GM23248 (cell line): Measurements from ENCODE around the gene FAM240B. TPM values are rescaled to one million over a fixed set of nuclear protein-coding genes. Genes with fewer than 3 reads are reported as not detected.

ENCODE experiments used
- DNase-seq: peaks from one replicate; pipeline ENCODE4 v3.0.0-alpha.2; 2015
- H2AFZ ChIP-seq: fragments of 200-600 bp; sonication (generic); 2 replicates; pipeline ENCODE4 v1.6.1; 2016; ENCODE audit warnings: antibody characterized with exemption
- H3F3A ChIP-seq: fragments of 200-600 bp; sonication (generic); 2 replicates; pipeline ENCODE4 v1.6.1; 2016; ENCODE audit warnings: mild to moderate bottlenecking, antibody characterized with exemption, mixed run types; ENCODE audit not compliant: insufficient read depth
- H3K27ac ChIP-seq: fragments of 200-600 bp; sonication (generic); 2 replicates; pipeline ENCODE4 v1.5.1; 2016; ENCODE audit warnings: mild to moderate bottlenecking
- H3K27me3 ChIP-seq: fragments of 200-600 bp; sonication (generic); replicated peaks from 2 replicates; pipeline ENCODE4 v1.6.1; 2016; ENCODE audit warnings: mild to moderate bottlenecking; ENCODE audit not compliant: insufficient read depth
- H3K36me3 ChIP-seq: fragments of 200-600 bp; sonication (generic); 2 replicates; pipeline ENCODE4 v1.6.1; 2016; ENCODE audit warnings: low read depth, mild to moderate bottlenecking
- H3K4me1 ChIP-seq: fragments of 200-600 bp; sonication (generic); 2 replicates; pipeline ENCODE4 v1.6.1; 2016; ENCODE audit warnings: mild to moderate bottlenecking; ENCODE audit not compliant: insufficient read depth
- H3K4me2 ChIP-seq: fragments of 200-600 bp; sonication (generic); one replicate; pipeline ENCODE4 v1.6.1; 2016; ENCODE audit warnings: mild to moderate bottlenecking; ENCODE audit not compliant: unreplicated experiment
- H3K4me3 ChIP-seq: fragments of 200-600 bp; sonication (generic); 2 replicates; pipeline ENCODE4 v1.5.1; 2016; ENCODE audit warnings: mild to moderate bottlenecking
- H3K79me2 ChIP-seq: fragments of 200-600 bp; sonication (generic); 2 replicates; pipeline ENCODE4 v1.6.1; 2016; ENCODE audit warnings: mild to moderate bottlenecking; ENCODE audit not compliant: insufficient read depth
- H3K9ac ChIP-seq: fragments of 200-600 bp; sonication (generic); 2 replicates; pipeline ENCODE4 v1.6.1; 2016; ENCODE audit warnings: mild to moderate bottlenecking
- H3K9me2 ChIP-seq: fragments of 200-600 bp; sonication (generic); 2 replicates; pipeline ENCODE4 v1.6.1; 2016; ENCODE audit warnings: mixed run types, mild to moderate bottlenecking, moderate library complexity; ENCODE audit not compliant: insufficient read depth
- H3K9me3 ChIP-seq: fragments of 200-600 bp; sonication (generic); one replicate; pipeline ENCODE4 v1.6.1; 2017; ENCODE audit warnings: low read depth
- H4K20me1 ChIP-seq: fragments of 200-600 bp; sonication (generic); 2 replicates; pipeline ENCODE4 v1.6.0; 2016; ENCODE audit not compliant: insufficient read depth
- EZH2 ChIP-seq: fragments of 200-600 bp; sonication (generic); IDR thresholded peaks from 2 replicates; pipeline ENCODE4 v1.6.1; 2018; ENCODE audit warnings: antibody characterized with exemption, mild to moderate bottlenecking; ENCODE audit not compliant: insufficient read depth, poor library complexity, severe bottlenecking
- EZH2phosphoT487 ChIP-seq: fragments of 200-600 bp; sonication (generic); IDR thresholded peaks from 2 replicates; pipeline ENCODE4 v1.6.1; 2018; ENCODE audit warnings: antibody characterized with exemption, moderate library complexity, mild to moderate bottlenecking, low read depth; ENCODE audit not compliant: insufficient read depth
- WGBS, 2 experiments: methylation state at CpG; one replicate each; pipeline ENCODE4 v1.1.6; 2015 to 2017; ENCODE audit warnings: low lambda C conversion rate in 2 of 2, low coverage in 1 of 2; ENCODE audit errors: missing lambda C conversion rate in 2 of 2; 5-methylcytosine and 5-hydroxymethylcytosine counted together
- in situ Hi-C: fragments of 300-500 bp; cut with MboI; formaldehyde crosslinking; loops from 2 replicates; pipeline ENCODE4 v1.15.0; 2020
- polyA plus RNA-seq: library from polyadenylated mRNA; unstranded; fragments of >200 nt; fragmentation: Nextera tagmentation; extraction: Ambion mirVana; gene quantifications from 2 replicates; pipeline ENCODE4 v1.2.1, GENCODE V29; 2016
- total RNA-seq: library from RNA; depleted of rRNA; stranded (reverse); fragments of >200 nt; shearing (Covaris generic); gene quantifications from 2 replicates; pipeline ENCODE4 v1.2.3, GENCODE V29; 2014

FAM240B gene
- total and polyA plus RNA-seq, 2 experiments from 2014 or later, result not detected

GRCh38 chr9:38687389-38687842, 32.5 kb downstream of the FAM240B start:
- Histone ChIP-seq H3K4me3 (no peak overlapping the region), H3K9me2 (no peaks in the 10 kb centered on the region), H3F3A (no peaks in the 10 kb centered on the region), H2AFZ (peak overlapping the region; percentile 29; the same call in 1 of the 2 replicates), H3K4me2 (no peak overlapping the region), H3K36me3 (no peaks in the 10 kb centered on the region), H3K4me1 (peaks cover 4% of the 10 kb centered on the region; the same call in 1 of the 2 replicates), H3K27ac (no peak overlapping the region), H3K79me2 (no peaks in the 10 kb centered on the region), H4K20me1 (no peaks in the 10 kb centered on the region), H3K9me3 (no peaks in the 10 kb centered on the region), H3K9ac (no peak overlapping the region), H3K27me3 (no peaks in the 10 kb centered on the region; the same call in 1 of the 2 replicates)
- no peak for DNase-seq
- TF ChIP-seq EZH2phosphoT487 (no peak), EZH2 (no peak)
- in situ Hi-C loops, result no loop called here
- WGBS, 2 experiments, result 35 to 44% methylated on average over 21 of the region's 21 CpGs

GRCh38 chr9:38686933-38687332, 33.0 kb downstream of the FAM240B start:
- in situ Hi-C loops, result no loop called here
- TF ChIP-seq EZH2phosphoT487 (no peak), EZH2 (no peak)
- Histone ChIP-seq H3K4me1 (peaks cover 9% of the 10 kb centered on the region; the same call in 1 of the 2 replicates), H3K27ac (no peak overlapping the region), H3F3A (0 out of 2 replicates have a peak, but pooled peaks cover 3% of the 10 kb centered on the region), H4K20me1 (no peaks in the 10 kb centered on the region), H3K4me3 (no peak overlapping the region), H3K27me3 (no peaks in the 10 kb centered on the region; the same call in 1 of the 2 replicates), H2AFZ (no peak overlapping the region), H3K9ac (no peak overlapping the region), H3K4me2 (no peak overlapping the region), H3K9me3 (no peaks in the 10 kb centered on the region), H3K36me3 (no peaks in the 10 kb centered on the region), H3K9me2 (no peaks in the 10 kb centered on the region), H3K79me2 (no peaks in the 10 kb centered on the region)
- no peak for DNase-seq
- WGBS, 2 experiments, result 25 to 28% methylated on average over 10 of the region's 10 CpGs

DNA sequence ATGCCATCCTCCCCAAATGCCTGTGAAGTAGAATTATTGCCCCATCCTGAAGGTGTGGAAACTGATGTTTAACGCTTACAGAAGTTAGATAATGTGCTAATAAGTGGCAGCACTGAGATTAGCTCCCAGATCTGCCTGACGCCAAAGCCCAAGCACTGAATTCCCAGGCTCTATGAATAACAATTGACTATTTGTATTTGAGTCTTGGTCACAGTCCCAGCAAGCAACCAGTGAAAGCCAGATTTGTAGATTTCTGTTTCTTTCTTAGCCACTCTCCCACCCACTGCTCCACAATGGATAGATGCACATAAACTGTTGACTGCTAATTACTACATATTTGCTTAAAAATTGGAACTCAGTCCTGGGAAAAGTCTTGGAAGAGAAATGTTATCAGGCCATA, 34.4 kb downstream of the FAM240B start:
- Histone ChIP-seq H3K27me3 (no peaks in the 10 kb centered on the region), H3F3A (0 out of 2 replicates have a peak, but pooled peaks cover 3% of the 10 kb centered on the region), H3K27ac (no peak overlapping the region), H4K20me1 (no peaks in the 10 kb centered on the region), H3K9ac (no peak overlapping the region), H3K79me2 (no peaks in the 10 kb centered on the region), H2AFZ (no peak overlapping the region), H3K4me1 (peaks cover 10% of the 10 kb centered on the region; the same call in 1 of the 2 replicates), H3K4me2 (no peak overlapping the region), H3K36me3 (no peaks in the 10 kb centered on the region), H3K9me2 (no peaks in the 10 kb centered on the region), H3K9me3 (no peaks in the 10 kb centered on the region), H3K4me3 (no peak overlapping the region)
- in situ Hi-C loops, result no loop called here
- DNase-seq, result no peak
- WGBS, 2 experiments, result 23 to 25% methylated on average over 2 of the region's 2 CpGs
- TF ChIP-seq EZH2 (no peak), EZH2phosphoT487 (no peak)

DNA sequence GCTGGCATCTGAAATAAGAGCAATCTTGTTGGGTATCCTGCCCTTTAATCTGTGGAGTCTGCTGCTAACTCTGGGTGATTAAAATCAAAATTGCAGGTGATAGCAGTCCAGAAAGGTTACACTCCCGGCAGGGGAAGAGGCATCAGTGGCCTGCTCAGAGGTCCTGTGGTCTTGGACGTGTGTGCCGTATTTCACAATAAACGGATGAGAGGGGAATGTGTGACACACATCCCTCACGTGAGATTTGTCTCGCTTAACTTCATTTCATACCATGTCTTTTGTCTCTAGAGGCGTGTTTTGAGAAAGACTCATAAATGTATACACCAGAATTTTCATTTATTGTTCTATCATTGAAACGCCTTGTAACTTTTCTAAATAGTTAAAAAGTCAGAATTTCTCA, 36.6 kb downstream of the FAM240B start:
- Histone ChIP-seq H3K27me3 (peaks cover 1% of the 10 kb centered on the region; the same call in 1 of the 2 replicates), H3K4me1 (peaks cover 10% of the 10 kb centered on the region; the same call in 1 of the 2 replicates), H3K27ac (no peak overlapping the region), H3F3A (0 out of 2 replicates have a peak, but pooled peaks cover 3% of the 10 kb centered on the region), H4K20me1 (no peaks in the 10 kb centered on the region), H2AFZ (no peak overlapping the region), H3K9me2 (no peaks in the 10 kb centered on the region), H3K4me3 (no peak overlapping the region), H3K9me3 (no peaks in the 10 kb centered on the region), H3K4me2 (no peak overlapping the region), H3K9ac (no peak overlapping the region), H3K79me2 (no peaks in the 10 kb centered on the region), H3K36me3 (no peaks in the 10 kb centered on the region)
- 73% methylated on average over 8 of the region's 8 CpGs for WGBS, 2 experiments
- TF ChIP-seq EZH2 (no peak), EZH2phosphoT487 (no peak)
- in situ Hi-C loops, result no loop called here
- DNase-seq, result no peak

GRCh38 chr9:38682713-38683112, 37.2 kb downstream of the FAM240B start:
- no peak overlapping the region for H3K27ac ChIP-seq
- peaks cover 10% of the 10 kb centered on the region; the same call in 1 of the 2 replicates for H3K4me1 ChIP-seq
- no peak overlapping the region for H3K9ac ChIP-seq
- TF ChIP-seq EZH2 (no peak), EZH2phosphoT487 (no peak)
- 38 to 44% methylated on average over 3 of the region's 3 CpGs for WGBS, 2 experiments
- H3K9me3 ChIP-seq, result no peaks in the 10 kb centered on the region
- DNase-seq, result peak; percentile 64
- H3F3A ChIP-seq, result 0 out of 2 replicates have a peak, but pooled peaks cover 3% of the 10 kb centered on the region
- H3K9me2 ChIP-seq, result no peaks in the 10 kb centered on the region
- H3K4me2 ChIP-seq, result no peak overlapping the region
- in situ Hi-C loops, result no loop called here
- H4K20me1 ChIP-seq, result no peaks in the 10 kb centered on the region
- no peak overlapping the region for H2AFZ ChIP-seq
- H3K27me3 ChIP-seq, result peaks cover 6% of the 10 kb centered on the region; the same call in 1 of the 2 replicates
- no peaks in the 10 kb centered on the region for H3K79me2 ChIP-seq
- no peak overlapping the region for H3K4me3 ChIP-seq
- H3K36me3 ChIP-seq, result no peaks in the 10 kb centered on the region
